ENCODE results near the gene PLEKHG2.
A peak's percentile ranks its signal among the peaks of the same experiment; 100 is the strongest.

Gene PLEKHG2

GRCh38 chr19:39386557-39386956 lies 25.9 kb upstream of the PLEKHG2 start:
- DNase-seq: no peak

GRCh38 chr19:39388657-39389056 lies 23.8 kb upstream of the PLEKHG2 start:
- no peak for DNase-seq

GRCh38 chr19:39389631-39390414 lies 22.6 kb upstream of the PLEKHG2 start:
- DNase-seq: no peak

- DNase-seq: no peak
Measured at GRCh38 chr19:39390451-39390750, 22.1 kb upstream of the PLEKHG2 start.

GRCh38 chr19:39390751-39391437 lies 21.6 kb upstream of the PLEKHG2 start, which contains the start of the genes MED29 and PAF1:
TSS of gene MED29 (plus strand) at chr19:39391378. CDS start at chr19:39391423, 45 bp downstream.
TSS of gene PAF1 (minus strand) at chr19:39391106. CDS start at chr19:39390864, 242 bp downstream.
- peak; percentile 100 for DNase-seq

- DNase-seq: peak; percentile 79
Measured at GRCh38 chr19:39397360-39398296, 14.8 kb upstream of the PLEKHG2 start.

- DNase-seq: no peak
Measured at GRCh38 chr19:39398297-39398864, 14.1 kb upstream of the PLEKHG2 start.

GRCh38 chr19:39399668-39400050 lies 12.8 kb upstream of the PLEKHG2 start:
- no peak for DNase-seq

GRCh38 chr19:39400061-39400460 lies 12.4 kb upstream of the PLEKHG2 start:
- no peak for DNase-seq

- no peak for DNase-seq
Measured at GRCh38 chr19:39401070-39401548, 11.4 kb upstream of the PLEKHG2 start.

GRCh38 chr19:39401549-39402345 lies 10.7 kb upstream of the PLEKHG2 start:
- DNase-seq: no peak

- DNase-seq: peak; percentile 73
Measured at GRCh38 chr19:39402346-39403300, 9.8 kb upstream of the PLEKHG2 start.

GRCh38 chr19:39403331-39404312 lies 8.8 kb upstream of the PLEKHG2 start:
- DNase-seq: peak; percentile 60

- no peak for DNase-seq
Measured at GRCh38 chr19:39405261-39405957, 7.1 kb upstream of the PLEKHG2 start.

- peak; percentile 67 for DNase-seq
Measured at GRCh38 chr19:39405958-39406655, 6.4 kb upstream of the PLEKHG2 start.

- DNase-seq: peak; percentile 67
Measured at GRCh38 chr19:39406656-39407409, 5.6 kb upstream of the PLEKHG2 start, which contains the start of gene ZFP36. TSS of gene ZFP36 (plus strand) at chr19:39406847. CDS start at chr19:39406905, 58 bp downstream.

GRCh38 chr19:39407410-39407659 lies 5.1 kb upstream of the PLEKHG2 start:
- DNase-seq: no peak
